ENCODE measurements around the gene TAT.
"Not testable (repeated sequence)": the region's sequence is repeated elsewhere in the genome, so short reads cannot be mapped to it uniquely, and the experiment has no call there.

Gene TAT

DNA sequence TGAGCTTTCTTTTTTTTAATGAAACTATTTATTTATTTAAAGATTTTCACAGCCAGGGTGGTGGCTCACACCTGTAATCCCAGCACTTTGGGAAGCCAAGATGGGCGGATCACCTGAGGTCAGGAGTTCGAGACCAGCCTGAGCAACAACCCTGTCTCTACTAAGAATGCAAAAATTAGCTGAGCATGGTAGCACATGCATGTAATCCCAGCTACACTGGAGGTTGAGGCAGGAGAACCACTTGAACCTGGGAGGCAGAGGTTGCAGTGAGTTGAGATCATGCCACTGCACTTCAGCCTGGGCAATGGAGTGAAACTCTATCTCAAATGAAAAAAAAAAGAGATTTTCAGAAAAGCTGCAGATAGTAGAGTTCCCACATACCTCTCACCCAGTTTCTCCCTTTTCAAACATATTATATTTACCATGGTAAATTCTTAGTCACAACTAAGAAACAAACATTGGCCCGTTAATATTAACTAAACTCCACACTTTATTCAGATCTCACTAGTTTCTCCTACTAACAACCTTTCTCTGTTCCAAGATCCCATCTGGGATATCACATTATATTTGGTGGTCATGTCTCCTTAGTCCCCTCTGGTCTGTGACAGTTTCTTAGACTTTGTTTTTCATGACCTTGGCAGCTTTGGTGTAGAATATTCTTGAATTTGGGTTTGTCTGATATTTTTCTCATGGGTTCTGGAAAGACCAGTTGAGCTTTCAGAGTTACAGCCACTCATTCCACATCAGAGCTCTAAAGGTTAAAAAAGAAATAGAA, 7.8 kb upstream of the TAT start:
- no peak for DNase-seq (ENCODE audit: low read depth)

DNA sequence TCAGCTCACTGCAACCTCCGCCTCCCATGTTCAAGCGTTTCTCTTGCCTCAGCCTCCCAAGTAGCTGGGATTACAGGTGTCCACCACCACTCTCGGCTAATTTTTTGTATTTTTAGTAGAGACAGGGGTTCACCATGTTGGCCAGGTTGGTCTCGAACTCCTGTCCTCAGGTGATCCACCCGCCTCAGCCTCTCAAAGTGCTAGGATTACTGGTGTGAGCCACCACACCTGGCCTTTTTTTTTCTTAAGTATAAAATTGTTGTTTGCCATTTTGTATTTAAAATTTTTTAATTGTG, 5.6 kb upstream of the TAT start:
- DNase-seq (ENCODE audit: low read depth): not testable (repeated sequence)

DNA sequence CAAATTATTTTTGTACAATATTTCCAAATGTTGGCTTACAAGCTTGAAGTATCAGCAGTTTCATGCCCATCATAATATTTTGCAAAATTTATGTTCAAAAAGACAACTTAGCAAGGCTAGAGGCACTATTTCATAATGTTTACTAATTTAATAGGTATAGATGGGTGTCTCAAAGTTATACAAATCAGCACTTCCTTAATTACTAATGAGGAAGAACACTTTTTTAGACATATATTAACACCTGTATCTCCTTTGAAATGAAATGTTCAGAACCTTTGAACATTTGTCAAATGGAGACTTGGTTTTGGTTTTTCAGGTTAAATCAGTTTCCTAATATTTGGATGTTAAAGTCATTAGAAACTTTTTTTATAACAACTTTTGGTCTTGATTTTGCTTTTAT, 2.2 kb downstream of the TAT start:
- DNase-seq (ENCODE audit: low read depth): no peak

DNA sequence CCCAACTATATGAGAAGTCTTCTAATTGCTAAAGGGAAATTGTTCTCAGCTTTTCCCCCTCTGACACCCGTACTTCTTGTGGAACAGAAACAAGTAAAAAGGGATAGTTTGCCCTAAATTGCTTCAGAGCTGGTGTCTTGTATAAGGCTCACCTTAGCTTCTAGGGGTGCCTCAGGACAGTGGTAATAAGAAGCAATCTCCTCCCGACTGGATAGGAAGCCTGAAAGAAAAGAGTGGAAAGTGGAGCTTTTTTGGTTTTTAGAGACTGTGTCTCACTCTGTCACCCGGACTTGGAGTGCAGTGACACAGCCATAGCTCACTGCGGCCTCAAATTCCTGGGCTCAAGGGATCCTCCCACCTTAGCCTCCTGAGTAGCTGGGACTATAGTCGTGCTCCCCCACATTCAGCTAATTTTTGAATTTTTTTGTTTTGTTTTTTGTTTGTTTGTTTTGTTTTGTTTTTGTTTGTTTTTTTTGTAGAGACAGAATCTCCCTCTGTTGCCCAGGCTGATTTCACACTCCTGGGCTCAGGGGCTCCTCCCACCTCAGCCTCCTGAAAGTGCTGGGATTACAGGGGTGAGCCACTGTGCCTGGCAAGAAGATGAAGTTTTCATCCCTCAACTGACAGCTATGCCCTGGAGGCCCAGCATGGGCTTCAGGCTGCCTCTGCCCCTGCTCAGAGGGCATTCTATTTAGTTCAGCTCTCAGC, 3.4 kb downstream of the TAT start:
- DNase-seq (ENCODE audit: low read depth): no peak

DNA sequence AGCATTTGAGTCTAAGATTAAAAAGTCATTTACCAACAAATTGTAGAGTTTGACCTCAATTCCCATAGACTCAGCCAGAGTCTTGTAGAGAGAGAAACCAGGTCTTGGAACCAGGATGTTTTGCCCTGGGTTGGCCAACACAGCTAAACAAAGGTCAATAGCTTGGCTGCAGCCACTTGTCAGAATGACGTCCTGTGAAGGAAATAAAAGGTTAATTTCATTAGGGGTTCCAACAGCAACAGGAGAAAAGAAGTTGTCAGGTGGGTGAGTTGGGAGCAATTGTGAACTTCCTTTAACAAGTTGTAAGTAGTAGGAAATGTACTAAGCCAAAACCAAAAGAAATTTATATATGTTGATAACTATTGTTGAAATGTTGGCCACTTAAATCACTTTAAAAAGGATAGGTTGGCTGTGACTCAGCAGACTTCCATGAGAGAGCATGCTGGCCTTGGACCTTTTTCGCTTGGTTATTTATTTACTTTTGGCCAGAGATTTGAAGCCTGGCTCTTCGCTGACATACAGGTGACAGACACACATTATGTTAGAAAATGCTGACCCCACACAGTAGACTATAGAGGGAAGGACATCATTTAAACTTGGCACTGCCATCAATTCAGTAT, 4.3 kb downstream of the TAT start:
- peak; percentile 34 for DNase-seq (ENCODE audit: low read depth)

DNA sequence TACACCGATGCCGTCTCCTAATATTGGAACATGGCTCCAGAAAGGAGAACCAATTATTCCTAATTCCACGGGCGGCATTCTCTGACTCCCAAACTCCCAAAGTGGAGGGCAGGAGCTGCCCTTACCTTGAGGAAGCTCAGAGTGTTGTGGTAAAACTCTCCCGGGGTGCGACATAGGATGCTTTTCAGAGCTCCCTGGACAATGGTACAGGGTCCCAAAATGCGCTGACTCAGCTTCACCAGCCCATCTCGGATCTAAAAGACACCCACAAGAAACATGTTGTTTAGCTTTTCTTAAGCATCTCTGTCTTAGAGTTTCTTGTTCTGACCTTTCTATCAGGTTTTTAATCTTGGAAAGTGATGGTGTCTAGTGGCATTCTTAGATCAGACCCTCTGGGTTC, 6.7 kb downstream of the TAT start:
- DNase-seq (ENCODE audit: low read depth): no peak

DNA sequence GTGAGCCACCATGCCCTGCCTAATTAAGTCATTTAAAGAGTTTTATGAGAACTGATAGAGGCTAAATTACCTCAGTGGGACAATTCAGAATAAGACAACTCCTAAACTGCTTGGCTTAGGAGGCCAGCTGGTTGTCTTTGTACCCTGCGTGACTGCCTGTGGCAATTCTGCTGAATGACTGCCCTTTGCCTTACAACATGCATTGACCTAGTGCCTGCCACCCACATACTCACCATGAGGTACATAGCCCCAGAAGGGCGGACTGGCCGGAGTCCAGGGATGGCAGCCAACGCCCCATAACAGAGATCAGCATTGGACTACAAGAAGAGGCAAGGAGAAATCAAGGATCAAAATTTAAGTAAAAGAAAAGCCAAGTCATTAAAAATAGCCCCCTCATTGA, 7.3 kb downstream of the TAT start:
- DNase-seq (ENCODE audit: low read depth): no peak

DNA sequence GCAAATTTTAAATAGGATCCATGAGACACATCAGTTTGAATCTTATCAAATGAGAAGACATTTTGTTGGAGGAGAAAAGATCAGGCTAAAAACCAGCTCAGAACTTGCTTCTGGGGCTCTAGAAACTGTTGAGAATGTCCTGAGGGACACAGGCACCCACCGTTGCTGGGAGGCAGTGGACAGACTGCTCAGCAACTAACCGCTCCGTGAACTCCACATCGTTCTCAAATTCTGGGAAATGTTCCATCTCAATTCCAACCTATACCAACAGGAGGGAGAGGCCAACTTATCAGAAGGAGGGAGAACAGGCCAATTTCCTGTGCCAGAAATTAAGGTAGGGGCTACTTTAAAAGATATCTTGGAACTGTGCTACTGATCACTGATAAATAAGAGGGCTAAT, 8.3 kb downstream of the TAT start:
- DNase-seq (ENCODE audit: low read depth): peak; percentile 17

DNA sequence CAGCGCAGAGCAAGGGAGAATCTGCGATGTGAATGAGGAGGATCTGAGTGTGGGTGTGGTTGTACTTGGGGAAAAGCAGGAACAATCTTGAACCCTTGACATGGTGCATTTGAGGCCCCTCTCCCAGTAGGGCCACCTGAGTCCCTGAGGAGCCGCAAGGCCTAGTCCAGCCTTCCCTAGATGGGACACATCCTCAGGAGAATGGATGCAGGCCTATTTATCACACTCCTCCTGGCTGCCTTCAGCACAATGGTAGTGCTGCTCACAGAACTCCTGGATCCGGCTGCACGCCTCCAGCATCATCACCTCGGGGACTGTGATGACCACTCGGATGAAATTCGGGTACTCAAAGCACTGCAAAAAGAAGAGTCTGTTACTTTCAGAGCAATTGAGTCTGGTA, 9.0 kb downstream of the TAT start:
- DNase-seq (ENCODE audit: low read depth): no peak

DNA sequence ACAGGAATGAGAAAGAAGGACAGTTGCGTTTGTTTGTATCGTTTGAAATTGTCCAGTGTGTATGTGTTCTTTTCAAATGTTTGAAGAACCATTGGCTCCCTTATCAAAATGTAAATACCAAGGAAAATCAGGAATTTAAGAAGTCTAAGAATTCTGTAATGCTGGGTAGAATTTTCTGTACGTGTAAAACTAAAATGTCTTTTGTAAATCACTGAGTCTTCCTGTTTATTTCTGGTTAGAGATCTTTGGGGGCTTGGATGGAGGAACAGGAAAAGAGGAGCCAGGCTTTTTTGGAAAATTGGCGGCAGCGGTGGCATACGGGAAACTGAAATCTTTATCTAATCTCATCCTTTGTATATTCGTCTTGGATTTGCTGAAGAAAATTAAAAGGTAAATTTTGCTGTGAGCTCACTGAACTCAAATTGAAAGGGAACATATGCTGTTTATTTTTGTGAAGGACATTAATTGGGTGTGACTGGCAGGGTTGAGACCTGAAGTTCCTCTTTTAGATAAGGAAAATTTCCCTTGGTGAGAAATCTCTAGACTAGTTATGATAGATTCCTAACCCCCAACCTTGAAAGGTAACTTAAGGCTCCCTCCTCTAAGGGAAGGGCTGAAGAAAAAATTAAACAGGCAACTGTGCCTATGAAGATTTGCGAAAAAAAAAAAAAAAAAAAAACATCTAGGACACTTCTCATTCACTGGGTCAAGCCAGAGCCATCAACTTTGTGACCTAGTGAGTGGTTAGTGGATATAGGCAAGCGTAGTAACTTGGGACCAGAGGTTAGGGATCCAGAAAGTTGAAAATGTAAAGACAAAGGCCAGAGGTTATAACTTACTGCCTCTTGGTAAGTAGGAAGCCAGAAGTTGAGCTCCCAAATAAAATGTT, 10.8 kb downstream of the TAT start:
- DNase-seq (ENCODE audit: low read depth): no peak

DNA sequence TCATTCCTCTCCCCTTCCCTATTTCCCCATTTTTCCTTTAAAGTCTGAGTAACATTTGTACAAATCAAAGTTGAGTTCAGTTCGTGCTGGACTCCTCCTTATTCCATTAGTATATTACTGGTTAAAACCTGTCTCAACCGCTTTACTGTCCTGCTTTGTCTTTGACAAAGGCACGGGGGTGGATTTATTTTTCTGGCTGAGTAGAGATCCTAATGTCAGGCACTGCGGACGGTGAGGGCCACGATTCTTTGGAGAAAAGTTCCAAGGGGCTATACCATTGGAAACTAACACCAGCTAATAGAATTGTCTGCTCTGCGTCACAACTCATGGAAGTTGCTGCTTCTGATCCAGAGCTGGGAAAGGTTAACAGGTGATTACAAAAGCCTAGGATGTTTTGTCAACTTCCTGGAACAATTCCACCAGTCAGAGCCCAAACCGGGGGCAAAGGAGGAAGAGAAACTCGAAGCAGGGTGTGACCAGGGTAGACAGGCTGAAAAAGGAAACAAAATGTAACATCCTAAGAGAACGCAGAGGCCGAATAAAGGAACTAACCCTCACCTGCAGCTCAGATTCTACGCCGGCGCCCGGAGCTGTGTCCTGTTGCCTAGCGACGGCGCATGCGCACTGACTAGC, 12.4 kb downstream of the TAT start:
- no peak for DNase-seq (ENCODE audit: low read depth)

DNA sequence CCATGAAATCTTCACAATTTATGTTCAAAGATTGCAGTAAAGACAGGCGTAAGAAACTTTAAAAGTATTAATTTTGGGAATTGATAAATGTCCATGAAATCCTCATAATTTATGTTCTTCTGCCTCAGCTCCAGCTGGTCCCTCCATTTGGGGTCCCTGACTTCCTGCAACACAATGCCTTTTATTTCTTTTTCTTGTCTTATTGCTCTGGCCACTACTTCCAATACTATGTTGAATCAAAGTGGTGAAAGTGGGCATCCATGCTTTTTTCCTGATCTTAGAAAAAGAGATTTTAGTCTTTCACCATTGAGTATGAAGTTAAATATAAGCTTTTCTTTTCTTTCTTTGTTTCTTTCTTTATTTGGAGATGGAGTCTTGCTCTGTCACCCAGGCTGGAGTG, 14.3 kb downstream of the TAT start:
- DNase-seq (ENCODE audit: low read depth): no peak

DNA sequence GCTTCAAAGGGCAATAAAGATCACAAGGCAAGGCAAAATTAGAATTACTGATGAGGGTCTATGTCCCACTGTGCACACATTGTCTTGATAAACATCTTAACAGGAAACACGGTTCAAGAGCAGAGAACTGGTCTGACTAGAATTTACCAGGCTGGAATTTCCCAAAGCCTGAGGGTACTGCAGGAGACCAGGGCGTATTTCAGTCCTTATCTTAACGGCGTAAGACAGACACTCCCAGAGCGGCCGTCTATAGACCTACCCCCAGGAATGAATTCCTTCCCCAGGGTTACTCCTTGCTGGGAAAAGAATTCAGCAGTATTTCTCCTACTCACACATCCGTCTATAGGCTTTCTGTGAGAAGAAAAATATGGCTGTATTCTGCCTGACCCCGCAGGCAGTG, 15.0 kb downstream of the TAT start:
- DNase-seq (ENCODE audit: low read depth): not testable (repeated sequence)

DNA sequence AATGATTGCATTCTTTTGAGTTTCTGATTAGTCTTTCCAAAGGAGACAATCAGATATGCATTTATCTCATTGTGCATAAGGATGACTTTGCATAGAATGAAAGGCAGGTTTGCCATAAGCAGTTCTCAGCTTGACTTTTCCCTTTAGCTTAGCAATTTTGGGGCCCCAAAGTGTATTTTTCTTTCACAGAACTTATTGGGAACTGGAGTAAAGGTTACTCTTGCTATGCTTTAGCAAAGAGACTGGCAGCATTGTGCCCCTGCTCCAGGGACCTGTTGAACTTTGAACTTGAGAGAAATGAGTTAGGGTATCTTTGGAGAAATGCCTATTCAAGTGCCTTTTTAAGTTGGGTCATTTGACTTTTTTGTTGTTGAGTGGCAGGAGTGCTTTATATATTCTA, 17.0 kb downstream of the TAT start:
- DNase-seq (ENCODE audit: low read depth): no peak

DNA sequence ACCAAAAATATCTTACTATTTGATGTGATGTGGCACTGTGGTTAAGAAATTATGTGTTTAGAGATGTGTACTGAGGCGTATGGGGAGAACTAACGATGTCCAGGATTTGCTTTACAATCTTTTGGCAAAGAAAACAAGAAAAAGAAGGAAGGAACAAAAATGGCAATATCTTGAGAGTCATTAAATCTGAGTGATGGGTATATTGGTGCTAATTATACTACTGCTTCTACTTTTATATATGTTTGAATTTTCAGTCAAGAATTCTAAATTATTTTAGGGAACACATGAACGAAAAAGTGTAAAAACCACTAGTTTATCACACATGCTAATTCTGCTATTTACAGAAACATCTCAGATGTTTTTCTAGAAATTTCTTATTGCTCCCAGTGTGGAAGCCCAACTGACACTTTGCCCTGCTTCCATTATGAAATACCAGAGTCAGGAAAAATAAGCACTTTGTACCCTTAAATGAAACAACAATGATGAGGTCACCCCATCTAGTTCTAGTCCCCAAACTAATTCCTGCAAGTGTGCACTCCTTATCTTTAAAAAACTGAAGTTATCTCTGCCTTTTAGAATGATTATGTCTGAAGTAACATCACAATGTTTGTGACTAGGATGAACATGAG, 18.8 kb downstream of the TAT start:
- no peak for DNase-seq (ENCODE audit: low read depth)

DNA sequence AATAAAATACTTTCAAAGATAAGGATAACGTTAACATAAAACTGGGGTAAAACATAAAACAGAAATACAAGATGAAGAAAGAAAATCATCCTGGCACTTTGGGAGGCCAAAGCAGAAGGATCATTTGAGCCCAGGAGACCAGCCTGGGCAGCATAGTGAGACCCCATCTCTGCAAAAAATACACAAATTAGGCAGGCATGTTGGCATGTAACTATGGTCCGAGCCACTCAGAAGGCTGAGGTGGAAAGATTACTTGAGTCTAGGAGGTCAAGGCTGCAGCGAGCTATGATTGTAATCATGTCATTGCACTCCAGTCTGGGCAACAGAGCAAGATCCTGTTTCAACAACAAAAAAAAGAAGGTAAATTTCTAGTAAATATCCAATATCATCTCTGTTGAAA, 19.6 kb downstream of the TAT start:
- DNase-seq (ENCODE audit: low read depth): no peak

DNA sequence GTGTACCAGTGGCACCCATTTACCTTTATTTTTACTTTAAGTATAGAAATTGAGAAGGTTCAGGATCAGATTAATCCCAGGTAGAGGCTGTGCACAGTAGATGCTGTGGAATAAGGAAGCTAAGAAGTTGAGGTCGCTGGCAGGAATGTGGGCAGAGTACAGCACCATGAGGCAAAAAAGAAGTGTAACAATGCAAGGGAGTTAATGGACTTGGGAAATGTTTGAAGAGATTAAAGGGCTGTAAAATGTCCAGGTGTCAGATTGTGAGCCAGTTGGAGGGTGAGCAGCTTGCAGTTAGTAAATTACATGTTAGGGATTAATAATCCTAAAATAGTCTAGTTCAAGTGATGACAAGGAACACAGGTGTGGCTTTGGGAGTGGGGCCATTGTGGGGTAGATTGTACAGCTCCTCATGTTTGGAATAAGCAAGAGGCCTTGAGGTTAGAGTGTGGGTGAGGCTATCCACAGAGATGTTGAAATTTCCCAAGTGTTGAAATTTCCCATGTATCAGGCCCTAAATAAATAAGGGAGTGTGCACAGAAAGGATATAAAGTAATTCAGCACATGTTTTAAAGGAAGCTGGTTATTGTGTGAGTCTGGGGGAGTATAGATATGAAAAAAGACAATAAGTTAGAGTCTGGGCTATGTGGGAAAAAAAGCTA, 21.5 kb downstream of the TAT start:
- peak; percentile 18 for DNase-seq (ENCODE audit: low read depth)

DNA sequence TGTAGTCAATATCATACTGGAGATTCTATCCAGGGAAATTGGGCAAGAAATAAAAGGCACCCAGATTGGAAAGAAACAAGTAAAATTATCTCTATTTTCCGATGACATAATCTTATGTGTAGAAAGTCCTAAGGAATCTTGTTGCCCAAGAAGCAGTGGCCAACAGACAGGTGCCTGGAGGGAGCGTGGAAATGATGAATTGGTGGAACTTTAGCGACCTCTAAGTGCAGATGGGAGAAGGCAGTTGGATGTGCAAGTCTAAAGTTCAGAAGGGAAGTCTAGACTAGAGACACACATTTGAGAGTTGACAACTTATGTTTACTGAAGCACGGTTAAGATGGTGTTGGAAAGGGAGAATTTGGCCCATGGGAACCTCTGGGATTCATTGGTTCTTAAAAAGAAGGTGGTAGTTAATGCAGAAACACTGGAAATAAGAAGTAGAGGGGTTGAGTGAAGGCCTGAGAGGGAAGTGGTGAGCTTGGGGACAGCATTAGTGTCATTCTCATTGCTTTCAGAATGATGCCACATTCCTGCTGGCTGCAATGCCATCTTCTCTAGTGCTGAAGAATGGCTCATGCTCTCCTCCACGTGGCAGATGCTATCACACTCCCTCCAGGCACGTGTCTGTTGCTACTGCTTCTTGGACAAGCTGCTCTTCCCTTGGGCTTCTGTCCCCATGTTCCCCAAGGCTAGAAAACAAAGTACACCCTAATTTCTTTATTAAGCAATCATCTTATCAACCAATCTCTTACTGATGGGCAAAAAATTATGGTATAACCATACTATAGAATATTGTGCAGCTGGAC, 24.0 kb downstream of the TAT start:
- DNase-seq (ENCODE audit: low read depth): no peak

DNA sequence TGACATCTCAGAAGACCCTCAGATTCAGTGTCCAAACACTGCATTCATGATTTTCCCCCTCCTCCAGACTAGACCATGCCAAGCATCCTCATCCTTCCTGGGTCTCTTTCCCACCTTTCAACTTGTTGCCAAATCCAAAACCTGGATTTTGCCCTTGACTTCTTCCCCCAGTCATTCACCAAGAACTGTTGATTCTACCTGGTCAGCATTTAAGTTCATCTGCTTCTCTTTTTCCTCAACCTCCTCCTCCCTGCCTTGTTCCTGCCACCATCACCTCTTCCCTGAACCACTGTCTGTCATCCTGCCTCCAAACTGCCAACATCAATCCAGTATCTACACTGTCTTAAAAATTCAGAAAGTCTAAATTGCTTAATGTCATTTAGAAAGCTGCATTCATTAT, 29.7 kb downstream of the TAT start:
- no peak for DNase-seq (ENCODE audit: low read depth)

DNA sequence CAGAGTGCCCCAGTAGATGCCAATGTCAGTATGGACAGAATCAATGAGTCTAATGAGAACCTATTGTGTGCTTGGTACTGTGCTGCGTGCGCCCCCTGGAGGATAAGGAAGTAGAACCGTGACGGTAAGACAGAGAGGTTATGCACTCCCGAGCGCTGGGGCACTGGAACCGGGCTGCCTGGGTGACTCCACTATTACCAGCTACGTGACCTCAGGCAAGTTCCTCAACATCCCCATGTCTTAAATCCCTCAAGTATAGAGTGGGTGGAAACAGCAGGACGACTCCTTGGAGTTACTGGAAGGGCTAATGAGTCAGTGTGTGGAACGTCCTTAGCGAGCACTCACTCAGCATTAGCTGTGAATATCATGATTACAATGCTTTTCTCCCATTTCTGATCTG, 34.5 kb downstream of the TAT start:
- peak; percentile 45 for DNase-seq (ENCODE audit: low read depth)
